GM23338 (cell line): Measurements from ENCODE around the gene TGM6.

Experiments
- EZH2 ChIP-seq: fragments of 200-600 bp; sonication (generic); IDR thresholded peaks from one replicate; pipeline ENCODE4 v1.8.0; 2017; ENCODE audit warnings: antibody characterized with exemption, mild to moderate bottlenecking, low read depth; ENCODE audit not compliant: unreplicated experiment
- EZH2phosphoT487 ChIP-seq: fragments of 200-600 bp; sonication (generic); IDR thresholded peaks from one replicate; pipeline ENCODE4 v1.8.1; 2018; ENCODE audit warnings: antibody characterized with exemption; ENCODE audit not compliant: unreplicated experiment
- JUNB ChIP-seq: IDR thresholded peaks from one replicate; pipeline ENCODE4 v1.6.1; 2016; ENCODE audit warnings: antibody characterized with exemption; ENCODE audit not compliant: unreplicated experiment
- NANOG ChIP-seq: IDR thresholded peaks from 2 replicates; pipeline ENCODE4 v1.6.1; 2016; ENCODE audit warnings: antibody characterized with exemption, borderline replicate concordance
- POLR2AphosphoS5 ChIP-seq: IDR thresholded peaks from 2 replicates; pipeline ENCODE4 v1.6.1; 2016; ENCODE audit warnings: antibody characterized with exemption, low read depth
- TF ChIP-seq, protein P1 (sequence below), 2 experiments: fragments of 200-600 bp in 1 of 2; sonication (generic) in 1 of 2; conservative IDR thresholded peaks; 2 replicates each; pipeline versions ENCODE4 v1.5.1 to v1.6.1; 2016 to 2017; ENCODE audit warnings: antibody characterized with exemption in 2 of 2, low read depth in 2 of 2, mild to moderate bottlenecking in 2 of 2, moderate library complexity in 1 of 2

DNA sequence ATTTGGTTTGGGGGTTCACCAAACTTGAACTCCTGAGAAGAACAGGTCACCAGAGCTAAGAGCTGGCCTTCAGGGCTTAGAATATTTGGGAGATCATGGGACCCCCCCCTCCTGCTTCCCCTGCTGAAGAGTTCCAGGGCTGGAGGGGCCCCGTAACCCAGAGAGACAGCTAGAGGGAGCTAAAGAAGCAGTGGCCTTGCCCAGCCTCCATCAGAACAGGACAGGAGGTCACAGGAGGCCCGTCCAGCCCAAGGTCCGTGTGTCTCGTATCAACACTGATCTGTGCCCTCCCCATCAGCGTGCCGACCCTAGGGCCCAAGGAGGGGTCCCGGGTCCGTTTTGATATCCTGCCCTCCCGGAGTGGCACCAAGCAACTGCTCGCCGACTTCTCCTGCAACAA lies 40.6 kb upstream of the TGM6 start:
- no peak for TF ChIP-seq POLR2AphosphoS5
- TF ChIP-seq, protein P1, sequence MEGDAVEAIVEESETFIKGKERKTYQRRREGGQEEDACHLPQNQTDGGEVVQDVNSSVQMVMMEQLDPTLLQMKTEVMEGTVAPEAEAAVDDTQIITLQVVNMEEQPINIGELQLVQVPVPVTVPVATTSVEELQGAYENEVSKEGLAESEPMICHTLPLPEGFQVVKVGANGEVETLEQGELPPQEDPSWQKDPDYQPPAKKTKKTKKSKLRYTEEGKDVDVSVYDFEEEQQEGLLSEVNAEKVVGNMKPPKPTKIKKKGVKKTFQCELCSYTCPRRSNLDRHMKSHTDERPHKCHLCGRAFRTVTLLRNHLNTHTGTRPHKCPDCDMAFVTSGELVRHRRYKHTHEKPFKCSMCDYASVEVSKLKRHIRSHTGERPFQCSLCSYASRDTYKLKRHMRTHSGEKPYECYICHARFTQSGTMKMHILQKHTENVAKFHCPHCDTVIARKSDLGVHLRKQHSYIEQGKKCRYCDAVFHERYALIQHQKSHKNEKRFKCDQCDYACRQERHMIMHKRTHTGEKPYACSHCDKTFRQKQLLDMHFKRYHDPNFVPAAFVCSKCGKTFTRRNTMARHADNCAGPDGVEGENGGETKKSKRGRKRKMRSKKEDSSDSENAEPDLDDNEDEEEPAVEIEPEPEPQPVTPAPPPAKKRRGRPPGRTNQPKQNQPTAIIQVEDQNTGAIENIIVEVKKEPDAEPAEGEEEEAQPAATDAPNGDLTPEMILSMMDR (conservative IDR thresholded peaks at IDR 0.05; ENCODE audit: low read depth in 2 of 2): peak; percentile 27 to 49; a peak in 3 of 4 replicates
- no peak for TF ChIP-seq EZH2
- no peak for TF ChIP-seq JUNB
- TF ChIP-seq EZH2phosphoT487: no peak
- no peak for TF ChIP-seq NANOG
